ENCODE results near the gene BPHL.
"Not testable (repeated sequence)": the region's sequence is repeated elsewhere in the genome, so short reads cannot be mapped to it uniquely, and the experiment has no call there.

- not testable (repeated sequence) for TF ChIP-seq CTCF, POLR2A, EP300 (IDR thresholded peaks at IDR 0.05)
Measured at GRCh38 chr6:3156184-3157130, 37.9 kb downstream of the BPHL start.

Data from tibial nerve (tissue), 4 donors.